GM21576 (cell line): ENCODE measurements around the gene SLC16A11.

ENCODE experiments used
- ATAC-seq: cut with Tn5 transposase; IDR thresholded peaks from one replicate; pipeline ENCODE4 v1.9.1; 2021; ENCODE audit warnings: mild to moderate bottlenecking, moderate library complexity; ENCODE audit not compliant: unreplicated experiment

SLC16A11 gene

GRCh38 chr17:7029096-7029495 is 14.8 kb downstream of the SLC16A11 start:
- ATAC-seq = no peak

DNA sequence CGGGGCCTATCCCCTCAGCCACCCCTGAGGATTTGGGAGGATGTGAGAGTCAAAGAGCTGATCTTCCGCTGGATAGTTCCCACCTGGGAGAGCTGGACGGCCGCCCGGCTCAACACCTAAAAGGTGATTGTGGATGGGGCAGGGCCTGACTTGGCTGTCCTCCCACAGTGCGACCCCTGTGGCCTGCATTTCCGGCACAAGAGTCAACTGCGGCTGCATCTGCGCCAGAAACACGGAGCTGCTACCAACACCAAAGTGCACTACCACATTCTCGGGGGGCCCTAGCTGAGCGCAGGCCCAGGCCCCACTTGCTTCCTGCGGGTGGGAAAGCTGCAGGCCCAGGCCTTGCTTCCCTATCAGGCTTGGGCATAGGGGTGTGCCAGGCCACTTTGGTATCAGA is 16.6 kb downstream of the SLC16A11 start:
- no peak for ATAC-seq

DNA sequence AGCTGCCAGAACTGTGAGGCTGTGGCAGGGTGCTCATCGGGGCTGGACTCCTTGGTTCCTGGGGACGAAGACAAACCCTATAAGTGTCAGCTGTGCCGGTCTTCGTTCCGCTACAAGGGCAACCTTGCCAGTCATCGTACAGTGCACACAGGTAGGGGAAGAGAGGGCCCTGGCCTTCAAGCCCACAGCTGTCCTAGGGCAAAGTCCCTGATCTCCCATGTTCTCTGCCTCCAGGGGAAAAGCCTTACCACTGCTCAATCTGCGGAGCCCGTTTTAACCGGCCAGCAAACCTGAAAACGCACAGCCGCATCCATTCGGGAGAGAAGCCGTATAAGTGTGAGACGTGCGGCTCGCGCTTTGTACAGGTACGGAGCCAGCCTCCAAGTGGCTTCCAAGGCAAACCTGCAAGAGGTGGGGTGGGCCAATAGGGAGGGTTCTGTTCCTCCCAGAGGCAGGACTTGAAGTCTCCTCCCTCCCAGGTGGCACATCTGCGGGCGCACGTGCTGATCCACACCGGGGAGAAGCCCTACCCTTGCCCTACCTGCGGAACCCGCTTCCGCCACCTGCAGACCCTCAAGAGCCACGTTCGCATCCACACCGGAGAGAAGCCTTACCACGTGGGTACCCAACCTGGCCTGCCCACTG is 17.3 kb downstream of the SLC16A11 start:
- no peak for ATAC-seq

DNA sequence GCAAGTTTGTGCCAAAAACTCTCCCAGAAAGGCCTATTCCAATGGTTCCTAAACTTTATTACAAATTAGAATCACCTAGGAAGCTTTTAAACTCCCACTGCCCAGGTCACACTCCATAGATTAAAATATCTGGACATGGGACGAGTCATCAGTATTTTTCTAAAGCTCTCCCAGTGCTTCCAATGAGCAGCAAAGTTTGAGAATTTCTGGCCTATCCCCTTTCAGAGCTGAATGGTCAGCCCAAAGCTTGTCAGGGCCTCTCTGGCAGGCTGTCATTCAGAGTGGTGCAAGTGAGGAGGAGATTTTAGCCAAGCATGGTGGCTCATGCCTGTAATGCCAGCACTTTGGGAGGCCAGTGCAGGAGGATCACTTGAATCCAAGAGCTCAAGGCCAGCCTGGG is 18.6 kb downstream of the SLC16A11 start:
- ATAC-seq = no peak

GRCh38 chr17:7024402-7024785 is 19.5 kb downstream of the SLC16A11 start:
- no peak for ATAC-seq

GRCh38 chr17:7023576-7024401 is 20.1 kb downstream of the SLC16A11 start:
- no peak for ATAC-seq

DNA sequence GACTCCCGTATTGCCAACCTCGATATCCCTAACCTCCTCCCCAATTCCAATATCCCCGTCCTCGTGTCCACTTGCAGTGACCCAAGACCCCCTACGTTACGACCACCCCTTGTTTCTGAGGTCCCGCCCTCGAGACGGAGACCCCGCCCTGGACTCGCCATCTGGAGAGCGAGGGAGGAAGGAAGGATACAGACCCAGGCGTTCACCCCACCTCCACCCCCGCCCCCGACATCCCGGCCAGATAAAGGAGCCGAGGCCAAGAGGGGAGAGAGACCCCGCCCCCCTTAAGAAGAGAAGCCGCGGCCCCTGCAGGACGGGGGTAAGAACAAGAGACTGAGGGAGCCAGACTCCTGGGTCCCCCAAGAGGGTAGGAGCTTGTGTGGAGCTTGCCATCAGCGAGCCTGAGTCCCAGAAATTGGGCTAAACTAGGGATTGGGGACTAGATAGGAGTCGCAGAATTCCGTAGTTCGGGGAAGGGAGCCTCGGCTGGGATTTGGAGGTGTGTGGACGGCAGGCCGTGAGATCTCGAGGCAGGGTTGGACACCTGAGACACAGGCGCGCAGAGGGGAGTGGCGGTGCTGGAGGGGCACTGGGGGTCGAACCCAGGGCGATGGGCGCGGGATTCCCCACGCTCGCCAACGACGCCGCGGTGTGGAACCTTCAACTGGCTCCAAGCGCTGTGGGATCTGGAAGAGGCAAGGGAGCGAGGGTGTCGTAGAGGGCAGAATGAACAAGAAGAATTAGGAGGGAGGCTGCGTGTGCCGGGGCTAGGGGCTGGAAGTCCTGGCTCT is 20.9 kb downstream of the SLC16A11 start, which contains the start of gene BCL6B:
Gene BCL6B (plus strand): TSS at position 270 of the 791 bp plus-strand sequence. CDS start 622 bp downstream, outside the sequence.
- ATAC-seq = no peak

GRCh38 chr17:7021993-7022778 is 21.7 kb downstream of the SLC16A11 start:
- ATAC-seq = peak; percentile 72

- ATAC-seq = no peak
These were observed 22.8 kb downstream of the SLC16A11 start for GRCh38 chr17:7020894-7021664.

DNA sequence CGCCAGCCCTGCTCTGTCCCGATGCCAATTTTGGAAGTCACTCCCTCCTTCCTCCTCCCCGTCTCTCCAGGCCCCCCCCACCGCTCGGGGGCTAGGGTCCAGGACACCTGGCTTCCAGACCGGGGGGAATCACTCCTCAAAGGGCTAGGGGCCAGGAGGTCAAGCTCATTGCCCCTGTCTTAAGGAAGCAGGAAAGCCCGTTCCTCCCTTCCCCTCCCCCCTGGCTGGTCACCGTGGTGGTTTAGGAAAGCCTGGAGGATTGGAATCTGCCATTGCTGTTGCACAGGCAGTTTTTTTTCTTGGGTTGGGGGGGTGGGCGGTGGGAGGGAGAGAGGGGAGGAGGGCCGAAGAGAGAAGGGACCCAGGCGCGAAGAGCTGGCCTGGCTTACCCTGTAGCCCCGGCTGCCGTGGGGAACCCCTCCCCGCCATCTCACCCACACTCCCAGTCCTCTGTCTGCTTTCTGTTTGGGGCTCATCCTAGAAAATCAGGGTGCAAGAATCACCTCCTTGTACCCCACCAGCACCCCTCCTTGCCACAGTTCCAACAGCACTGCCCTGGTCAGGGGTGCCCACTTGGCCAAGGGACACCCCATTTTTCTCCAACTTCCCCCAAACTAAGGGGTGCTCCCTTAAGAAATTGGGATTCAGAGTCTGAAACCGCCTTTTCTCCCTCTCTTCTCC is 23.9 kb downstream of the SLC16A11 start:
- ATAC-seq = no peak

DNA sequence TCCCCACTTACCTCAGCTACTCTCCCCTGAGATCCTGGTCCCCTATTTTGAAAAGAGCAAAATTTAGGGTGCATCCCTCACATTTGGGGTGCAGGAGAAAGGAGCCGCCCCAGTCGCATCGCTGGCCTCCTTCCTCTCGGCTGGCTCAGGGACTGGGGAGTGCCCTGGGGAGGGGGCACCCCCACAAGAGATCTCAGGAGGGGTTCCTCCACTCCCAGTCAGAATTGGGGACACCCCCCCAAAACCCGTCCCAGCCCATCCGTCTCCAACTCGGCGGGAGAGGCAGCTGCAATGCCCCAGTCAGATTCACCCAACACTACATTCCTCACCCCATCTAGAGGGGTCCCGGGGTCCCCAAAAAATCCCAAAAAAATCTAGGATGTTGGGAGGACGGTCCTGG is 24.5 kb downstream of the SLC16A11 start:
- no peak for ATAC-seq

GRCh38 chr17:7018331-7018964 is 25.4 kb downstream of the SLC16A11 start:
- no peak for ATAC-seq

DNA sequence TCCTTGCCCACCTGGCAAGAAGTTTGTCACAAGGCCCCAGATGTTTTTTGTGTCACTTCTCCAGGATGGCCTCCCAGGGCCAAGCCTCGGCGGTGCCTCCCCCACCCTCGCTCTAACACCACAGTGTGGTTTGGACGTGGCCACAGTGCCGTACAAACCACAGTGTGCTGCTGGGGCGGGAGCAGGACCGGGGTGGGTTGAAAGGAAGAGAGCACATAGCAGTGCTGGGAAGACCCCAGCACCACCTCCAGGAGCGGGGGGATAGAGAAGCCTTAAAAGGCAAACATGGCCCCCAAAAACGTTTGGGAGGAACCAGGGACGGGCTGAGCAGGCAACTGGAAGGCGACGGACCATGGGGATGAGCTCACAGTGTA is 26.1 kb downstream of the SLC16A11 start:
- ATAC-seq = no peak

- ATAC-seq = no peak
These were observed 26.7 kb downstream of the SLC16A11 start for GRCh38 chr17:7016886-7017826.

DNA sequence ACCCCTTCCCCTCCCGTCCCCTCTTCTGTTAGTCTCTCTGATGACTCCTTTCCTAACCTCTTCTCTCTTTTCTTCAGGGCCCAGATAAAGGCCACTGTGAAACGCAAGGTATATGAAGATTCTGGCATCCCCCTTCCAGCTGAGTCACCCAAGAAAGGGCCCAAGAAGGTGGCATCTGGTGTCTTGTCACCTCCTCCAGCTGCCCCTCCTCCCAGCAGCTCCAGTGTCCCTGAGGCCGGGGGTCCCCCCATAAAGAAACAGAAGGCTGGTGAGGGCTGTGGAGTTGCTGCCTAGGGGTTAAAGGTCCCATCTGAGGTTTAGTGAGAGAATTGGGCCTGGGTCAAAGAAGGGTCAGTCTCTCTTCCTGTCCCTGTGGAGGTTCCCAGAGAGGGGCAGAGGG is 27.5 kb downstream of the SLC16A11 start:
- no peak for ATAC-seq

DNA sequence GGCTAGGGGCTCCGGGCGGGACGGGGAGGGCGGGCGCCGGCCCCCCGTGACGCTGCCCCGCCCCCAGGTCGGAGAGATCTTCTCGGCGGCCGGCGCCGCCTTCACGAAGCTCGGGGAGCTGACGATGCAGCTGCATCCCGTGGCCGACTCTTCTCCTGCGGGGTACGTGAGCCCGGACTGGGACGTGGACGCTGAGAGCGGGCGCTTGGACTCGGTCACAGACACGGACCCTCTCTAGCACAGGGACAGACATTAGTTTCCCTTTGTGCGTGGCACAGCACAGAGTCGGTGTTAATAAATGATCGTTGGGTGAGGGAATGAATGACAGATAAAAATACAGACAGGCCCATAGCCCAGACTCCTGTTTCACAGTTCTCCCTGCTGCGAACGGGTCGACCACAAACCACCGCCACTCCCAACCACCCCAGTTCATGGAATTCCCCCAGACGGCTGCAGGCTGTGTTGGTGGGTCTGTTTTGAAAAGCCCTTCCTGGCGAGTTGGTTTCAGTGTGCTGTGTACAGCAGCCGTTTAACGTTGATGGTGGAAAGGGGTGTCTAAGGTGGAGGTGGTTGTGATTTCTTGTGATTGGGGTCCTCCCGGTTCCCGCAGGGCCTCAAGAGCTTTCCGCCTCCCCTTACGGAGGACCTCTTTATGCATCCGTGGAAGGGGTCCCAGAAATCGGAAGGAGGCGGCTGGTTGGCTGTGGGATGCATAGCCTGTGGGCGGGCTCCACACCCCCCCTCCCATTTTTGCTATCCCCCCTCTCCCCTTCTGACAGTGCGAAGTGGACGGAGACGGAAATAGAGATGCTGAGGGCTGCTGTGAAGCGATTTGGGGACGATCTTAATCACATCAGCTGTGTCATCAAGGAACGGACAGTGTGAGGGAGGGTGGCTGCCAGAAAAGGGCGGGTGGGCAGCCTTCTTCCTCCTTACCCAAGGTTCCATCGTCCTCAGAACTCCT is 28.6 kb downstream of the SLC16A11 start:
- peak; percentile 14 for ATAC-seq
